Osteoblast (primary cell): ENCODE data around the gene DRD3. TPM values are rescaled to one million over a fixed set of nuclear protein-coding genes. Genes with fewer than 3 reads are reported as not detected.

Experiments
- DNase-seq: peaks from one replicate; pipeline ENCODE4 v3.0.0; 2011; ENCODE audit warnings: low spot score, mixed read lengths; ENCODE audit not compliant: insufficient read length; ENCODE audit errors: missing footprints
- H2AFZ ChIP-seq: 2 replicates; pipeline ENCODE4 v1.6.0; 2011; ENCODE audit warnings: mild to moderate bottlenecking, low read length
- H3K27ac ChIP-seq: 2 replicates; pipeline ENCODE4 v1.5.1; 2011; ENCODE audit warnings: mild to moderate bottlenecking, low read depth, low read length, moderate library complexity
- H3K27me3 ChIP-seq: 2 replicates; pipeline ENCODE4 v1.6.0; 2012; ENCODE audit warnings: mild to moderate bottlenecking, control low read depth, inconsistent platforms, low read length, moderate library complexity; ENCODE audit not compliant: insufficient read depth
- H3K36me3 ChIP-seq: 2 replicates; pipeline ENCODE4 v1.5.1; 2011; ENCODE audit warnings: mild to moderate bottlenecking, low read length, control low read depth, moderate library complexity; ENCODE audit not compliant: insufficient read depth
- H3K4me1 ChIP-seq: 2 replicates; pipeline ENCODE4 v1.5.1; 2011; ENCODE audit warnings: mild to moderate bottlenecking, low read length, control low read depth, moderate library complexity; ENCODE audit not compliant: insufficient read depth
- H3K4me2 ChIP-seq: 2 replicates; pipeline ENCODE4 v1.6.0; 2011; ENCODE audit warnings: mild to moderate bottlenecking, low read length; ENCODE audit not compliant: insufficient read depth
- H3K4me3 ChIP-seq: fragments of 200-600 bp; sonication (generic); 3 replicates; pipeline ENCODE4 v1.5.1; 2012; ENCODE audit warnings: mild to moderate bottlenecking, low read length, inconsistent platforms; ENCODE audit not compliant: insufficient read depth
- H3K79me2 ChIP-seq: 2 replicates; pipeline ENCODE4 v1.6.0; 2012; ENCODE audit warnings: mild to moderate bottlenecking, low read length, control low read depth, inconsistent platforms; ENCODE audit not compliant: insufficient read depth
- H3K9me3 ChIP-seq: 2 replicates; pipeline ENCODE4 v1.5.1; 2011; ENCODE audit warnings: low read depth, low read length, control low read depth
- H4K20me1 ChIP-seq: 2 replicates; pipeline ENCODE4 v1.6.0; 2012; ENCODE audit warnings: mild to moderate bottlenecking, low read length, control low read depth; ENCODE audit not compliant: insufficient read depth
- CTCF ChIP-seq: IDR thresholded peaks from 2 replicates; pipeline ENCODE4 v1.5.1; 2011; ENCODE audit warnings: mild to moderate bottlenecking, low read depth, low read length, moderate library complexity; ENCODE audit errors: extremely low read depth
- total RNA-seq: library from RNA; depleted of rRNA; stranded (reverse); fragments of >200 nt; gene quantifications from 2 replicates; pipeline ENCODE4 v1.2.3, GENCODE V29; 2012

The DRD3 gene
- total RNA-seq, 1 donor: not detected

DNA sequence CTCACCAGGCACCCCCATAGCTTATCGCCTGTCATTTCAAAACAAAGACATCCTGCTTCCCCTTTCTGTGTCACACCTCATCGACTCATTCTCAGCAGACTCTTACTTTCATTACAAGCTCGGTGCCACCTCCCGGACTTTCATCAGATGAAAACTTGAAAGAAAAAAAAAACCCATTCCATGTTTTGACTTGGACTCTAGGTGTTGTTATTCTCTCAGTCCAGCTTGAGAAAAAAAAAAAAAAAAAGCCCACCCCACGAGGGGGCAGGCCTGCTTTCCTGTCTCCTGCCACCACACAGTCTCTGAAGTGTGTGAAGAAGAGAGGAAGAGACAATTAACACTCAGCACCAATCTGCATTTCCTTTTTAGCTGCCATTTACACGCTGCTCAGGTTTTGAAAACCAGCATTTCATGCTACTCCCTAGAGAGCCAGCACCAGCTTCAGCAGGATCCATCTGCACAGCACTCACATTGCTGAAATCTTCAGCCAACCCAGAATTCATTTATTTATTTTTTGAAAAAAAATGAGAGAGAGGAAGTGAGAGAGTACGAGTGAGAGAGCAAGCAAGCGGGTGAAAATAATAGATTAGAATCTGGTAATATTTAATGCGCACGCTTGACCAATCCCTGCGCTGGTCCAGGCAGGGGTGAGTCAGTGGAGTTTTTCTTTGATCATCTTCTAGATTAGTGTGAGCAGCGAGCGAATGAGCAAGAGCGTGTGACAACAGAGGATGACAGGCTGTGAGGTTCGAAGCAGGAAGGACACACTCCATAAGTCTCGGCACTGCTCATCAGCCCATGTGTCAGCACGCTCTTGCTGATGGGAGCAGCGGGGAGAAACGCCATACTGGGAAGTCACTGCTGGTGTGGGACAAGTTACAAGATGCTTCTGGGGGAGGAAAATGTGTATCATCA lies 35.0 kb upstream of the DRD3 start:
- no peak for DNase-seq
- TF ChIP-seq CTCF: no peak
- peak overlapping the region; percentile 89 for H3K27ac ChIP-seq
- no peaks in the 10 kb centered on the region for H4K20me1 ChIP-seq
- peak overlapping the region; percentile 55 for H3K4me3 ChIP-seq
- no peaks in the 10 kb centered on the region for H3K27me3 ChIP-seq
- no peaks in the 10 kb centered on the region for H3K79me2 ChIP-seq
- H2AFZ ChIP-seq: peak overlapping the region; percentile 67
- H3K36me3 ChIP-seq: no peaks in the 10 kb centered on the region
- H3K4me1 ChIP-seq: peaks cover 56% of the 10 kb centered on the region
- H3K9me3 ChIP-seq: no peaks in the 10 kb centered on the region
- peak overlapping the region; percentile 73 for H3K4me2 ChIP-seq

GRCh38 chr3:114213292-114213626 lies 34.4 kb upstream of the DRD3 start:
- H3K4me1 ChIP-seq: peaks cover 56% of the 10 kb centered on the region
- no peaks in the 10 kb centered on the region for H3K9me3 ChIP-seq
- peak overlapping the region; percentile 73 for H3K4me2 ChIP-seq
- peaks cover 1% of the 10 kb centered on the region for H3K27me3 ChIP-seq
- peak overlapping the region; percentile 89 for H3K27ac ChIP-seq
- TF ChIP-seq CTCF: no peak
- H3K36me3 ChIP-seq: no peaks in the 10 kb centered on the region
- no peaks in the 10 kb centered on the region for H4K20me1 ChIP-seq
- H3K79me2 ChIP-seq: no peaks in the 10 kb centered on the region
- H3K4me3 ChIP-seq: peak overlapping the region; percentile 55
- no peak for DNase-seq
- H2AFZ ChIP-seq: no peak overlapping the region

DNA sequence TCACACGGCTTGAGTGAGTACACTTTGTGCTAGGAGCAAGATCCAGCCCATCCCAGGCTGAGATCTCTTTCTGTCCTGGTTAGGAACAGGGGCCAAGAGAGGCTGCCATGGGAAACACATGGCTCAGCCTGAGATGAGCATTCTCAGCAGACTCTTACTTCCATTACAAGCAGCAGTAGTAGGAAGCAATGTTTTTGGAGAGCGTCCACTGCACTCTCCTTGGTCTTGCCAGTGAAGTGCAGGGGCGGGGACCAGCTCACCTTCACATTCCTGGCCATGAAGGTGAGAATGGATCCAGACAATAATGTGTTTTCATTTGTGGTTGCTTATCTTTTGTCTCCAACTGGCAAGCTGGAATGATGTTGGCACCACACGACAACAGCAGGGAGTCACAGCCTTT lies 33.8 kb upstream of the DRD3 start:
- TF ChIP-seq CTCF: no peak
- Histone ChIP-seq H4K20me1 (no peaks in the 10 kb centered on the region), H3K36me3 (no peaks in the 10 kb centered on the region), H2AFZ (no peak overlapping the region), H3K27ac (no peak overlapping the region), H3K27me3 (peaks cover 2% of the 10 kb centered on the region), H3K4me2 (peak overlapping the region; percentile 73), H3K4me3 (no peak overlapping the region), H3K79me2 (no peaks in the 10 kb centered on the region), H3K9me3 (no peaks in the 10 kb centered on the region), H3K4me1 (peaks cover 50% of the 10 kb centered on the region)
- no peak for DNase-seq

DNA sequence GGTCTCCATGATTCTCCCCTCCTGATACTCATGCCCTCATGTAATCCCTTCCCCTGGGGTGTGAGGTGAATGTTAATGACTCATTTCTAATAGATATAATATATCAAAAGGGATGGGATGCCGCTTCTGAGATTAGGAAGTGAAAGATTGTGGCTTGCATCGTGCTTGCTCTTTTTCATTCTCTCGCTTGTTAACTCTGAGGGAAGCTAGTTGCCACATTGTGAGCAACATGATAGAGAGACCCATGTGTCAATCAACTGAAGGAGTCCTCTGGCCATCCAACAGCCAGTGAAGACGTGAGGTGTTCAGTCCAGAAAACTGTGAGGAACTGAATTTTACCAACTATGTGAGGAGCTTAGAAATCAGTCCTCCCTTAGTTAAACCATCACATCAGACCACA lies 28.9 kb upstream of the DRD3 start:
- Histone ChIP-seq H3K9me3 (no peaks in the 10 kb centered on the region), H3K36me3 (no peaks in the 10 kb centered on the region), H3K4me3 (no peak overlapping the region), H3K4me1 (peaks cover 2% of the 10 kb centered on the region), H4K20me1 (no peaks in the 10 kb centered on the region), H2AFZ (no peak overlapping the region), H3K27ac (no peak overlapping the region), H3K27me3 (peaks cover 2% of the 10 kb centered on the region), H3K79me2 (no peaks in the 10 kb centered on the region), H3K4me2 (no peak overlapping the region)
- no peak for TF ChIP-seq CTCF
- no peak for DNase-seq
